ENCODE measurements around the gene IDI1. TPM values are rescaled to one million over a fixed set of nuclear protein-coding genes. Genes with fewer than 3 reads are reported as not detected.

IDI1 gene
- 61.5 and 62.4 TPM in 2 replicates for total RNA-seq

GRCh38 chr10:1048732-1049424 is at the start of gene IDI1:
Gene IDI1, minus strand, starts transcription at chr10:1049119. Its CDS starts 116 bp downstream, at chr10:1049003.

GRCh38 chr10:1056326-1057105 is 7.6 kb upstream of the IDI1 start, which contains the start of gene WDR37:
Gene WDR37, plus strand, starts transcription at chr10:1056385. Its CDS starts 15,771 bp downstream, at chr10:1072156.

GRCh38 chr10:1025683-1026082 is 23.2 kb downstream of the IDI1 start, which contains the start of gene IDI2:
Gene IDI2, minus strand, starts transcription at chr10:1025859. Its CDS starts 1,136 bp downstream, at chr10:1024723.

Other genes starting within 250 kb of the IDI1 start
- 29.3 and 37.4 TPM in 2 replicates for gene LARP4B, start 117.4 kb downstream of the IDI1 start, total RNA-seq
- 24.3 and 30.5 TPM in 2 replicates for gene GTPBP4, start 60.7 kb downstream of the IDI1 start, total RNA-seq
- gene IDI2, start 23.3 kb downstream of the IDI1 start, total RNA-seq, result not detected in 2 replicates
- gene WDR37, start 7.3 kb upstream of the IDI1 start, total RNA-seq, result 15.2 and 20.7 TPM in 2 replicates